NB4 (cell line): Measurements from ENCODE around the gene PTCD1.
A peak's percentile ranks its signal among the peaks of the same experiment; 100 is the strongest.

Experiments used
- CTCF ChIP-seq: IDR thresholded peaks from one replicate; pipeline ENCODE4 v1.5.1; 2012; ENCODE audit warnings: low read depth, low read length
- MAX ChIP-seq: IDR thresholded peaks from 2 replicates; pipeline ENCODE4 v1.6.1; 2011; ENCODE audit warnings: low read depth, low read length
- MYC ChIP-seq: IDR thresholded peaks from 2 replicates; pipeline ENCODE4 v1.6.1; 2011; ENCODE audit warnings: low read depth, low read length
- POLR2A ChIP-seq: IDR thresholded peaks from 2 replicates; pipeline ENCODE4 v1.6.1; 2011; ENCODE audit warnings: mild to moderate bottlenecking; ENCODE audit not compliant: insufficient read length; ENCODE audit errors: extremely low read depth

- TF ChIP-seq CTCF (no peak), POLR2A (peak; percentile 11), MYC (no peak), MAX (no peak)
These were observed 45.0 kb downstream of the PTCD1 start for GRCh38 chr7:99393355-99394187.
